Measurements from ENCODE around the gene PIK3R1. TPM values are rescaled to one million over a fixed set of nuclear protein-coding genes. Genes with fewer than 3 reads are reported as not detected.

The PIK3R1 gene
- total and polyA plus RNA-seq, 10 of the 15 experiments (the other 5 are each of a cell fraction or from before 2014, with no cell fraction given), result 7.8 to 38.4 (median 15.7) TPM

DNA sequence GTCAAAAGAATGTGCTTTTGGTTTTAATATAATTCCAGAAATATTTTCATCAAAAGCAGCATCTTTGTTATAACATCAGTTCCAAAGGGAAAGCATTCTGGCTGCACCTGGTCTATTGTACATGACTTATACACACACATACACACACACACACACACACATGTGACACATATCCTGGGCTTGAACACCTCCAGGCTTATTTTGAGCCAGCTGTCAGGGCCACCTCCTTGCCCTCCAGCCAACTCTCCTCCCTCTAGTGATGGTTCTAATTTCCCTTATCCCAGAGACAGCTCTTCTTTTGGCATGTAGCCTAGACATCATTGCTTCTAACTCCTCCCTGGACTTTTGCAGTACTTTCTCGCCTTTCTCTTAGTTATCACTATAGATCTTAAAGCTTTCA is 115.0 kb downstream of the PIK3R1 start:
- peaks cover 11% of the 10 kb centered on the region for H3K4me1 ChIP-seq (ENCODE audit: control insufficient read depth, insufficient read depth, low read length)
- no peaks in the 10 kb centered on the region for H3K27me3 ChIP-seq (replicated peaks in 1 of 2; ENCODE audit: control insufficient read depth in 2 of 2, insufficient read depth in 2 of 2, low read length in 1 of 2)
- ChIA-PET RAD21 (ENCODE audit: unreplicated experiment) (interaction anchor here (0.9 to 4.4 kb wide), 14 partner anchors 11 to 380 kb away, joined by 3 to 27 read pairs (median 6); no protein-coding TSS in a partner anchor), SMC1A (ENCODE audit: uncharacterized antibody, unreplicated experiment) (interaction anchor here (0.6 to 5.2 kb wide), 18 partner anchors 8 to 132 kb away, joined by 3 to 34 read pairs (median 4); no protein-coding TSS in a partner anchor), POLR2A (interaction anchor here (1.1 to 2.2 kb wide), 3 partner anchors 9 to 103 kb away, joined by 3 to 9 read pairs (median 3); no protein-coding TSS in a partner anchor), CTCF (interaction anchor here (0.8 to 2.3 kb wide), 10 partner anchors 10 to 148 kb away, joined by 3 to 17 read pairs (median 4); no protein-coding TSS in a partner anchor)
- no peaks in the 10 kb centered on the region for H3K36me3 ChIP-seq (ENCODE audit: control insufficient read depth in 2 of 2, insufficient read depth in 2 of 2, low read length in 1 of 2)
- intact Hi-C loops (cut with micrococcal nuclease; ENCODE audit: unreplicated experiment), result no loop called here
- no peaks in the 10 kb centered on the region for H3K9me3 ChIP-seq (replicated peaks; ENCODE audit: control insufficient read depth, insufficient read depth, low read length)
- BruUV-seq (replicated peaks), result no TSS peak
- no peak overlapping the region for H3K9ac ChIP-seq (ENCODE audit: control insufficient read depth, insufficient read depth, low read length)
- FAIRE-seq, result no peak
- DNase-seq (ENCODE audit: low read depth, low spot score), result no peak
- no peak overlapping the region for H2AFZ ChIP-seq (ENCODE audit: control insufficient read depth, low read depth, low read length)
- no peak for ATAC-seq
- H3K4me3 ChIP-seq, result no peak overlapping the region
- TF ChIP-seq NRF1 (conservative IDR thresholded peaks at IDR 0.05; ENCODE audit: low read depth, low read length) (no peak), ZNF384 (IDR thresholded peaks at IDR 0.05; ENCODE audit: borderline replicate concordance, low read depth, low read length) (no peak), FOXM1 (IDR thresholded peaks at IDR 0.05; ENCODE audit: low read depth, low read length) (no peak), LARP7 (IDR thresholded peaks at IDR 0.05) (no peak), EZH2 (IDR thresholded peaks at IDR 0.05; ENCODE audit: borderline replicate concordance, control insufficient read depth, low read depth, low read length) (no peak), IRF4 (IDR thresholded peaks at IDR 0.05; ENCODE audit: low read depth, low read length) (no peak), JUND (IDR thresholded peaks at IDR 0.05; ENCODE audit: low read depth, low read length) (no peak), CBFB (IDR thresholded peaks at IDR 0.05; ENCODE audit: low read depth) (no peak), EGR1 (IDR thresholded peaks at IDR 0.05; ENCODE audit: borderline replicate concordance in 1 of 2, low read depth in 2 of 2, low read length in 2 of 2) (no peak), CHD2 (IDR thresholded peaks at IDR 0.05; ENCODE audit: borderline replicate concordance, low read depth, low read length) (no peak), E2F8 (IDR thresholded peaks at IDR 0.05; ENCODE audit: low read depth, partially characterized antibody) (no peak), GABPA (IDR thresholded peaks at IDR 0.05; ENCODE audit: low read depth) (no peak), ZNF24 (IDR thresholded peaks at IDR 0.05) (no peak), KDM1A (IDR thresholded peaks at IDR 0.05; ENCODE audit: borderline replicate concordance) (no peak), SUPT20H (IDR thresholded peaks at IDR 0.05; ENCODE audit: borderline replicate concordance, control insufficient read depth, low read depth, low read length) (no peak), YY1 (IDR thresholded peaks at IDR 0.05; ENCODE audit: low read depth, low read length) (no peak), ZNF217 (IDR thresholded peaks at IDR 0.05) (no peak), IKZF2 (IDR thresholded peaks at IDR 0.05) (no peak)
- TF ChIP-seq, protein P1, sequence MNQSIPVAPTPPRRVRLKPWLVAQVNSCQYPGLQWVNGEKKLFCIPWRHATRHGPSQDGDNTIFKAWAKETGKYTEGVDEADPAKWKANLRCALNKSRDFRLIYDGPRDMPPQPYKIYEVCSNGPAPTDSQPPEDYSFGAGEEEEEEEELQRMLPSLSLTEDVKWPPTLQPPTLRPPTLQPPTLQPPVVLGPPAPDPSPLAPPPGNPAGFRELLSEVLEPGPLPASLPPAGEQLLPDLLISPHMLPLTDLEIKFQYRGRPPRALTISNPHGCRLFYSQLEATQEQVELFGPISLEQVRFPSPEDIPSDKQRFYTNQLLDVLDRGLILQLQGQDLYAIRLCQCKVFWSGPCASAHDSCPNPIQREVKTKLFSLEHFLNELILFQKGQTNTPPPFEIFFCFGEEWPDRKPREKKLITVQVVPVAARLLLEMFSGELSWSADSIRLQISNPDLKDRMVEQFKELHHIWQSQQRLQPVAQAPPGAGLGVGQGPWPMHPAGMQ (IDR thresholded peaks at IDR 0.05; ENCODE audit: borderline replicate concordance), result no peak
- no peaks in the 10 kb centered on the region for H3K79me2 ChIP-seq (ENCODE audit: control insufficient read depth, insufficient read depth, low read length)
- no peak overlapping the region for H3K4me2 ChIP-seq (ENCODE audit: control insufficient read depth, insufficient read depth)
- H4K20me1 ChIP-seq (ENCODE audit: control insufficient read depth, insufficient read depth), result no peaks in the 10 kb centered on the region
- 50% methylated on average over 1 of the region's 1 CpG for WGBS (ENCODE audit: insufficient coverage, insufficient replicate concordance, low lambda C conversion rate, missing lambda C conversion rate)
- in situ Hi-C loops (cut with MboI), result no loop called here
- H3K27ac ChIP-seq (ENCODE audit: control insufficient read depth, insufficient read depth), result no peak overlapping the region

All from GM12878 (cell line).